GM19025 (cell line): Measurements from ENCODE around the gene BRSK2.

Source experiments
- ATAC-seq: cut with Tn5 transposase; IDR thresholded peaks from one replicate; pipeline ENCODE4 v1.9.1; 2021; ENCODE audit warnings: mild to moderate bottlenecking, low read depth, moderate library complexity; ENCODE audit not compliant: unreplicated experiment

The BRSK2 gene

DNA sequence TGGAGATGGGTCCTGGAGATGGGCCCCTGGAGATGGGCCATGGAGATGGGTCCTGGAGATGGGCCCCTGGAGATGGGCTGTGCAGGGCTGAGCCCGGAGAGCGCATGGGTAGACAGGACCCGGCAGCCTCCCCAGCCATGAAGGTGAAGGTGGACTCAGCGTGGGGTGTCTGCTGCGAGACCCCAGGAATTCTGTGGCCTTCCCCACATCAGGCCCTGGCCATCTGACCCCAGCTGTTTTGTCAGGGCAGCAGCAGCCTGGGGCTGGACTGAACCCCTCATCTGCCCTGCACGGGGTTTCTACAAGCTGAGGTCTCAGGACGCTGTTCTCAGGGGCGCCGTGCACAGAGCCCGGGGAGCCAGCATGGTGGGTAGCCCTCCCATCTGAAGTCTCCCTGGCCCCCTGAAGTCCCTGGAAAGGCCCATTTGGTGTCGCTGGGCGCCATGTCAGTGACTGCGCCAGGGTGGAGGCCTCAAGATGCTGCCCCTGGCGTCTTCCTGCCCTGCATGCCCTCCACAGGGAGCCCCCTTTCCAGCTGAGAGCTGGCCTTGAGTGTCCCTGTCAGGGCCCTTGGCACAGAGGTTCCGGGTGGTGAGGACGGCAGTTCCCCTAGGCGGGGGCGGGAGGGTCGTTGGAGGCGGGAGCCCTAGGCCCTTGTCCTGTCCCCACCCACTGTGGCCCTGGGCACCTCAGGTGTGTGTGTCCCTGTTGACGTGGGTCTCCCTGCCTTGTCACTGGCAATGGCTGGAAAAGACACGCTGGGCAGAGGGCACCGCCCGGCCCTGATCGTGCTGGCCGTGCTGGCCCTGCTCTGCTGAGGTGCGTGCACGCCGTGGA is 5.4 kb downstream of the BRSK2 start:
- ATAC-seq: no peak

DNA sequence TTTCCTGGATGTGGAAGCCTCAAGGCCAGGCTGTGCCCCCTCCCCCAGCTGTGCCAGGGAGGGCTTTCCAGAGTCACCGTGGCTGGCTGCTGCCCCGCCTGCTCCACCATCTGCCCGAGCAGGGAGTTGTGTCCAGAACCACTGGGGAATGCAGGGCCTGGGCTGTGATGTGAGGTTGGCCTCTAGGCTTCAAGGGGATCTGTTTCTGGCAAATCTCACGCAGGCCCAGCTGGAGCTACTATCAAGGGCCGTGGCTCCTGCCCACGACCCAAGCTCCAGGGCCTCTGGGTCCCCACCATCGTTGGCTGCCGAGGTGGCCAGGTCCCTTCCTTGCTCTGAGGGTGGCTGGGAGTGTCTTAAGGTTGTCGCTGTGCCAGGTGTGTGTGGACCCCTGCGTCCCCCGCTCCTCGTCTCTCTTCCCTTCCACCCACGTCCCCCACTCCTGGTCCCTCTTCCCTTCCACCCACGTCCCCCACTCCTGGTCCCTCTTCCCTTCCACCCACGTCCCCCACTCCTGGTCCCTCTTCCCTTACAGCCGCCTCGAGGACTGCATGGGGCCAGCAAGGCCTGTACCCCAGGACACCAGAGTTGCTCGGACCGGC is 6.1 kb downstream of the BRSK2 start:
- no peak for ATAC-seq

DNA sequence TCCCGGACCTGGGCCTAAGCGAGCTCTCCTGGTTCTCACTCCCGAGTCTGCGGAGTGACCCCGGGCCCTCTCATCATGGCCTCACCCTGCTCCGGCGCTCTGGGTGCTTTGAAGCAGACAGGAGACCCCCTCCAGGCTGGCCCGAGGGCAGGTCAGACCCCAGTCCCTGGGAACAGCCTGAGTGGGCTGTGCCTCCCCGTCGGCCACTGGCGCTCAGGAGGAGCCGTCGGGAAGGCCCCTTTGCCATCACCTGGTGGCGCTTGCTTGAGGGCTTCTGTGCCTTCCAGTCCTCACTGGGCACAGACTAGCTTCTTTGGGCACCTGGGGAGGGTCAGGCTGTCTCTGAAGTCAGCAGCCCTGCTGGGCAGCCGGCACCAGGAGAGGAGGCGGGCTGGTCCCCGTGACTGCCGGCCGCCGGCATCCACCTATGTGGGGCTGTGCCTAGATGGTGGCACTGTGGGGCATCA is 6.7 kb downstream of the BRSK2 start:
- no peak for ATAC-seq

DNA sequence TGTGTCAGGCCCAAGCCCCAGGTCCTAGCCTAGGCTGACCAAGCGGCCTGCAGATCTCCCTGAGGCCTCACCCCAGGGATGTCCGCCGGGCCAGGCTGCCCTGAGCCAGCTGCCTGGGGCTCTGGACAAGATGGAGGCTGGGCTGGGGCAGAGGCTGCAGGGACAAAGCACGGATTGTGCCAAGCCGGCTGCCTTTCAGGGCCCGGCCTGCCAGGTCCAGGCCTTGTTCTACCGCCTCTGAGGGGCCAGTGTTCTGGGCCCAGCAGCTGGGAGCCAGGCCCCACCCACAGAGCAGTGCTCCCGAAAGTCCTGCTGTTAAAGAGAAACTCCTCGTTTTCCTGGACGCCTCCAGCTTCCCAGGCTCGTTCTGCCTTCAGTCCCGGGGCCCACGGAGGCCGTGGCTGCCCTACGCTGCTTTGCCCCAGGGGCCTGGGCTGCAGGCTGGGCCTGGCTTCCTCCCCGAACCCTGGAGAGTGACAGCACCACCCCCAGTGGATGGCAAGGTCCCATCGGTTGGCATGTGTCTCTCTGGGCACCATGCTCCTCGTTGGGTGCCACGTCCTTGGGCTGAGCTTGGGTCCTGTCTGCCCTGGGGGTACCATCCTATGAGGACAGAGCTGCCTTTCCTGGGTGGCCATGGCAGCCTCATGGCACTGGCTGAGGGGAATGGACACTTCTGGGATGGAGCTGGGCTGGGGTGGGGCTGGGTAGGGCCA is 7.6 kb downstream of the BRSK2 start:
- no peak for ATAC-seq

DNA sequence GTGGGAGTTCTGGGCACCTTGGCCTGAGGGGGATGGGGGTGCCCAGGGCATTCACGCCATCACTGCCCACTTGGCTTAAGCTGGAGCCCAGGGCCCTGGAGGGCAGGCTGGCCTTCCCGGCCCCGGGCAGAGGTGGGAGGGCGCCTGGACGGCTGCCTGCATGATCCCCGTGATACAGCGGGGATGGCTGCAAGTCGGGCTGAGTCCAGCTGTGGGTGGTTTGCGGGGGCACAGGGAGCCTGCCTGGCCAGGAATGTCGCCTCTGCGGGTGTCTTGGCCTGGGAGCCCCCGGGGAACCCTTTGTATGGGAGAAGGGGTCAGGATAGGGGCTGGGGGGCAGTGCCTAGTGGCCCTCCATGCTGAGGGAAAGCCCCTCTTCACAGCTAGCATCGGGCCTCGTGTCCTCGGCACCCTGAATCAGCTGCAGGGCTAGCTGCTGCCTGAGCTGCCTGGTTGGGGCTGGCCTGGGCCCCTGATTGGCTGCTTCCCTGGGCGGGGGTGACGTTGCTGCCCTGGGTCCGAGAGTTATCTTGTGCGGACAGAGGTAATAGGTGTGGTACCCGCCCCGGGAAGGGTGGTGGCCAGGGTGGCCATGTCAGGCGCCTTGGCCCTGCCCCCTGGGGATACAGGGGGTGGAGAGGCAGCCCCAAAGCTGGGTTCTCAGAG is 8.3 kb downstream of the BRSK2 start:
- no peak for ATAC-seq

DNA sequence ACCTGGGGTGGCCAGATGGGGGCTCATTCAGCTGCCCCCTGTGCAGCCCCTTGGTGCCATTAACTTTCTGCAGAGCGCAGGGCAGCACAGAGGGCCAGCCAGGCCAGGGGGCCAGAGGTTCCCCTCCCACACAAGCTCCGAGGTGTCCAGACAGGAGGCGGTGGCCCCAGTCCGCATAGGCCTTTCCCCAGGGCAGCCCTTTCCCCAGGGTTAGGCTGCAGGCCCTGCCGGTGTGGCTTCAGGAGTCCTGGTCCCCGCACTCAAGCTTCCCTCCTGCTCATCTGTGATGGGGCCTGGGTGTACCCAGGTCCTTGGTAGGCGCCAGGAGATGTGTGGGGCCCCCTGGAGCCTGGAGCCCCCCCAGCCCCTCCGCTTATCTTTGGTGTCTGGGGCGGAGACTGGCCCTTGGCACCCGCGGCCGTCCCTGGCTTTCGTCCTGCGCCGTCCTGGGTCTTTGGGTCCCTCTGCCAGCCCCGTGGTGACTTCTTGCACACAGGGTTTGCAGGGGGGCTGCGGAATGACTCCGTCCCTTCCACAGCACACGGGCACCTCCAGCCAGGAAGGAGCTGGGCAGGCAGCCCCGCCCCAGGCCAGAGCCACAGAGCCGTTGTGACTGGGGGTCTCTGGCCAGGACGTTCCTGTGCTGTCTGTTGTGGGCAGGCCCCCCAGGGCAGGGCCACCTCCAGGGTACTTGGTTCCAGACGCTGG is 8.9 kb downstream of the BRSK2 start:
- ATAC-seq: no peak

DNA sequence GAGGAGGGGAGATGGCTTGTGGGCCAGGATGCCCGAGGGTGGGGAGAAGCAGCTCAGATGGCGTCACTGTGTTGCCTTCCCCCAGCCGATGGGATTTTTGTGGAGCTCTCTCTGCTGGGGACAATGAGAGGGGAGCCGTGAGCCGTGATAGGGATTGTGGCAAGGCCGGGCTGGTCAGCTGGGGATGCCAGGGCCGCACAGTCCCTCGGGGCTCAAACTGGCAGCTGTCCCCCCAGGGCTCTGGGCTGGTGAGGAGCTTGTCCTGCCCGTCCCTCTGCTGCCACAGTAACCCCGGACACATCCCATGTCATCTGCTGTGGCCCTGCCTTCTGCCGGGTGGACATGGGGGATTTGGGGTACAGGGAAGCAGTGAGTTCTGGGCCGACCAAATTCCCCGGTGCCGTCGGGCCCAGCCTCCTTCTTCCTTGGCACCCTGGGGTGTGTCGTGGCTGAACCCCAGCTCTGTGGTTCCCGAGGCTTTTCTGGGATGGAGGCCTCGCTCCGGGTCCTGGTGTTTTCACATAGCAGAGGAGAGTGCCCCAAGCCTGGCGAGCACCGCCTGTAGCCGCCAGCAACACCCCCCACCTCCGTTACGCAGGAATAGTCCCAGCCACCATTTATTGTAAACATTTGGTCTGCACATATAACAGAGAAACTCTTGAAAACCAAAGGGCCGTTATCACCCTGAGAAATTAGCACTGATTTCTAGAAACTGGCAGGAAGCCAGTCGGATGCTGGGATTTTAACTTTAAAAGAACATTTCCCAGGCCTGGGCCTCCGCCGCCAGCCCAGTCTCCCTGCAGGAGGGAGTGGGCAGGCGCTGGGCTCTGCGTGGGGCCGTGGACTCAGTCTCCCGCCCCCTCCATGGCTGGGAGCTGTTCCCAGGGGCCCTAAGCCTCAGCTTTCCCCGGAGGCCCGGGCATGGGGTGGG is 9.9 kb downstream of the BRSK2 start:
- no peak for ATAC-seq

DNA sequence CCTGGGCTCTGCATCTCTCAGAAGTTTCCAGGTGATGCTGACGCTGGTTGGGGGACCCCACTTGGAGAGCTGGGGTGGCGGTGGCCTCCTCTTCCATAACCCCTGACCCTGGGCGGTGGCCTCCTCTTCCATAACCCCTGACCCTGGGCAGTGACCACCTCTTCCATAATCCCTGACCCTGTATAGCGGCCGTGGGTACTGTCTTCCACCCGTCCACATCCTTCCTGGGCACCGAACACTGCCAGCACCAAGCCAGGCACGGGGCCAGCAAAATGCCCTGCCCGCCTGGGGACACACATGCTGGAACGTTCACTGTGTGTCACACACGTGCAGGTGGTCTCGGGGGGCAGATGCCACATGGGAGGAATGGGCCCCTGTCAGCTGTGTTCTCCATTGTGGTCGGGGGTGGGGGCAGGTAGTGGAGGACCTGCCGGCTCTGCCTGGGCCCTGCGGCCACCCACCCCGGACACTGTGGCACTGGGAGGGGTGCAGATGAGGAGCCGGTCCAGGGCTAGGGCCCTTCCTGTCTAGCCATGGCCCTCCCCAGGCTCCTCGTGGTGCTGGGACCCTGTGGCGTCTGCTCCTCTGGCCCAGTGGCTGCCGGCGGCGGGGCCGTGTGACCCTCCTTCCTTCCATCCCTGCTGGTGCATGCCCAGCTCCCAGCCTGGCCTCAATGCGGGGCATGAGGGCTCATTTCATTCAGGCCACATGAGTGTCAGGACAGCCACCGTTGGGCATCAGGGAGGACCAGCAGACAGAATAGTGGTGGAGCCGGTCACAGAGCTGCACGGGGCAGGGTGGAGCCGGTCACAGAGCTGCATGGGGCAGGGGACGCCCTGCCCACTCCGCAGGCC is 10.8 kb downstream of the BRSK2 start:
- ATAC-seq: no peak

DNA sequence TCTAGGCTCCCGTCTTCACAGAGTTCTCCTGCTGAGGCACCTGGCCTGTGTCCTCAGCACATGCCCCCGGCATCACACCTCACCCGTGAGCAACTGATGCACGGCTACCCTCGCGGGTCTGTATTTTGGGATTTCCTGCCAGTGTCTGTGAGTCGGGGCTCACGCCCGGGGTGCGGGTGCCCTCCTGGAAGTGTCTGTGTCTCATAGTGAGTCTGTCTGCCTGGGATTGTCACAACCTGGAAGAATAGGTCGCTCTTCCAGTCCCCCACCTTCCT is 11.4 kb downstream of the BRSK2 start:
- no peak for ATAC-seq

DNA sequence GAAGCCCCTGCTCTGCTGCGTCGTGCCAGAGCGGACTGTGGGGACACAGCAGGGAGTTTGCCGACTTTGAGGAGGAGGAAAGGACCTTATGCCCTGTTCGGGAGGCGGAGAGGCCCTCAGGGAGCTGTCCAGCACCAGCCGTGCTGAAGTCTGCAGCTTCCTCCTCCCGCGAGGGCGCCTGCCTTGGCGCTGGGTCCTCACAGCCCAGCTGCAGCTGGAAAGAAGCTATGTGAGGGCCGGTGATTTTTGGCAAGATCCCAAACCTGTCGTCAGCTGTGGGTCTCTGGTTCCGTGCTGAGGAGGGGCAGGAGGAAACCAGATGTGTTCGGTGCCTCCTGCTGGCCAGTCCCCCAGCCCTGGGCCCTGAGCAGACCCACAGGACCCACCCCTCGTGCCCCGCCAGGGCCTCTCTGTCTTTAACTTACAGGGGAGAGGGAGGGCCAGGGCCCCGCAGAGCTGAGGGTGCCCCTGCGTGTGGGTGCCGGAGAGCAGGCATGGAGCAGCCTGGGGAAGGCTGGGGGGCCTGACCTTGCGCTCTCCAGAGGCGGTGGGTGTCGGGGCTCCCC is 12.0 kb downstream of the BRSK2 start:
- no peak for ATAC-seq

DNA sequence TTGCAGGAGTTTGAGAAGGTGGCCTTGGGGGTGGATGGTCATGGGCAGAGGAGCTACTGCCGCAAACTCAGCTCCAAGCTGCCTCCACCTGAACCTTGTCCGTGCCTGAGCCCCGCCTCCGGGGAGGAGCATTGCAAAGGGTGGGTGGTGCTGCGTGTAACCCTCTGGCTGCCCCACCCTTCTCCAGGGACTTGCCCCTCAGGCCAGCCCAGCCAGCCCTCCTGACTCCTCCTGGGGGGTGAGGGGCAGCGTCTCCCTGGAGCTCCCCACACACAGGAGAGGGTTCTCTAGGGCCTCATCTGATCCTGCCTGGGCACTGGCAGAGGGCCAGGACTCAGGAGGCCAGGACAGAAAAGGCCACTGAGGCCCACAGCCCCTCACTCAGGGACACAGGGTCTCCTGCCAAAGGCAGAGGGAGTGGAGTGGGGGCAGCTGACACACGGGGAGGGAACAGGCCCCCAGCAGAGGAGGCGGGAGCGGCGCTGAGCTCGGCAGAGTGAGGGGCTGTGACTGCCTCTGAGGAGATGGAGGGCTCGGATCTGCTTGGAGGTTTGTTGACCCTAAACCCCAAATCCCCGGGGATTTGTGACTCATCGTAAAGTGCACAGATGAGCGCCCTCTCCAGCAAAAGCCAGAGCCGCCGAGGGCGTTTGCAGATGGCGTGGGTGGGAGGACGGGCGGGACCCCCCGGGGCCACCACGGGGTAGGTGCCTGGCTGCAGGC is 12.8 kb downstream of the BRSK2 start:
- no peak for ATAC-seq

DNA sequence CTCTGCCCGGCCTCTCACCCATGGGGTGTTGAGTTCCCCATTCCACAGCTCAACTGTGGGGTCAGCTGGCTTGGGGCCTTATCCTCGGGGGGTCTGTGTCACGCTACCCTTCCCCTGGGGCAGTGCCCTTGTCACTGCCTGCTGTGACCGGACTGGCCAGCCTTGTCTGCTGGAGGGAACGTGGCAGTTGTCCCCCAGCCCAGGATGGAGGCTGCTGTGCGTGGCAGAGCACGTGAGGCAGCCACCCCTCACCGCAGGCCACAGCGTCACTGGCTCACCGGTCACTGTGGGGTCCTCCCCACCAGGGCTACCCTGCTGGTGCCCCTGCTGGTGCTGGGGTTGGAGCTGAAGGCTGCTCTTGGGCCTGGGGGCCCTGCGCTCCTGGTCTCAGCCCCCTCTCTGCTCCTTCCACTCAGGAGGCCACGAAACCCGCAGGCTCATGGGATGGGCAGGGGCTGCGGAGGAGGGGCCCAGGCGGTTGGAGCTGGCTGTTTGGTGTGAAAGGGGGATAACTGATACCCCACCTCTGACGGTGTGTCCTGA is 13.4 kb downstream of the BRSK2 start:
- ATAC-seq: no peak

DNA sequence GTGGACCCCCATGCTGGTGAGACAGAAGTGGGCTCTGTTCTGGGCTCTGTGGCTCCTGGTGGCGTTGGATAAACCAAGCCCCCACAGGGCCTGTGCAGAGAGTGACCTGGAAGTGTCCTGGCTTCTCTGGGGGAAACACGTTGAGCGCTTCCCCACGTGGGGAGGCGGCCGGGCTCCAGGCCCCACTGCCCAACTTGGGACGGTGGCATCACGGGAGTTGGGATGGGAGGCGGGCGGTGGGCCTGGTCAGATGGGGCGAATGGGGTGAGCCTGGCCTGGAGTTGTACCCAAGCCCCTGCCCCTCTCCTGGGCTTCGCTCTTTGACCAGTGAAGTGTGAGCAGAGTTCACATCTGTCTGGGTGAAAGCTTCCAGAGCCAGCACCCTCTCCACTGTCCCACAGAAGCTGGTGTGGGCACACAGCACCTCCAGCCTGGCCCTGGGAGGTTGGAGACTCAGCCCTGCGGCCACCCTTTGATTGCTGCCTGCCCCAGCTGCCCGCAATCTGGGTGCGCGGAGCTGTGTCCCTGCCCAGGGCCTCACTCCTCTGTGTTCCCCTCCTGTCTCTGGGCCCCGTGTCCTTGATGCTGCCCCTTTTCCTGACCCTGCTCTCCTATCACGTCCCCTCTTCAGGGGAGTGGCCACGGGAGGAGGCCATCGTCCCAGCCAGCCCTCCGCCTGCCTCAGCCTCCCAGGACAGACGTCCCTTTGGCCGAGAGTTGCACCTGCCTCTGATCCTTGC is 14.2 kb downstream of the BRSK2 start:
- no peak for ATAC-seq

DNA sequence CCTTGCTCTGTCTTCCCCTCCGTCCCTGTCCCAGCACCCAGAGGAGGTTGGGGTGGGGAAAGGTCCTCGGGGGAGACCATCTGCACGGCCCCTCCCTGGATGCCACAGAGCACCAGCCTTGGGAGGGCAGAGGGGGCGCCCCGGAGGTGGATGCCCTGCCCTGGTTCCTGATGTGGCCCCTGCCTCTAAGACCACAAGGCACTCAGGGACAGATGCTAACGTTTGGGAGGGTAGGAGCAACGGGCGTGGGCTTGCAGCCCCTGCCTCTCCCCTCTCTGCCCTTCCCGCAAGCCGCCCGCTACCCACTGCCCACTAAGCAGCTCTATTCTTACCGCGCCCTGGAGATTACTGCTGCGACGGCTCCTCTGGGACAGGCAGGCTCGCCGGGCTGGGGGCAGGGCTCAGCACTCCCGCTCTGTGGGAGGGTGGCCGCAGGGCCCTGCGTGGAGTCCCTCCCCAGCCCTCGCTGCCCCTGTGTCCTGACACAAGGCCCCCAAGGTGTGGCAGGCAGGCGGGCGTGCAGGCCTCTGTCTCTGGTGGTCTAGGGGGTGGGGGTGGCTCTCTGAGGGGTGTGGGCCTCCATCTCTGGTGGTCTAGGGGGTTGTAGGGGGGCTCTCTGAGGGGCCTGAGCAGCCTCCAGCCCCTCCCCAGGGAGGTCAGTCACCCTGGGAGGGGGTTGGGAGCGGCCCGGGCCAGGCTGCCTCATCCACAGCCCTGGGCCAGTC is 14.9 kb downstream of the BRSK2 start:
- no peak for ATAC-seq

DNA sequence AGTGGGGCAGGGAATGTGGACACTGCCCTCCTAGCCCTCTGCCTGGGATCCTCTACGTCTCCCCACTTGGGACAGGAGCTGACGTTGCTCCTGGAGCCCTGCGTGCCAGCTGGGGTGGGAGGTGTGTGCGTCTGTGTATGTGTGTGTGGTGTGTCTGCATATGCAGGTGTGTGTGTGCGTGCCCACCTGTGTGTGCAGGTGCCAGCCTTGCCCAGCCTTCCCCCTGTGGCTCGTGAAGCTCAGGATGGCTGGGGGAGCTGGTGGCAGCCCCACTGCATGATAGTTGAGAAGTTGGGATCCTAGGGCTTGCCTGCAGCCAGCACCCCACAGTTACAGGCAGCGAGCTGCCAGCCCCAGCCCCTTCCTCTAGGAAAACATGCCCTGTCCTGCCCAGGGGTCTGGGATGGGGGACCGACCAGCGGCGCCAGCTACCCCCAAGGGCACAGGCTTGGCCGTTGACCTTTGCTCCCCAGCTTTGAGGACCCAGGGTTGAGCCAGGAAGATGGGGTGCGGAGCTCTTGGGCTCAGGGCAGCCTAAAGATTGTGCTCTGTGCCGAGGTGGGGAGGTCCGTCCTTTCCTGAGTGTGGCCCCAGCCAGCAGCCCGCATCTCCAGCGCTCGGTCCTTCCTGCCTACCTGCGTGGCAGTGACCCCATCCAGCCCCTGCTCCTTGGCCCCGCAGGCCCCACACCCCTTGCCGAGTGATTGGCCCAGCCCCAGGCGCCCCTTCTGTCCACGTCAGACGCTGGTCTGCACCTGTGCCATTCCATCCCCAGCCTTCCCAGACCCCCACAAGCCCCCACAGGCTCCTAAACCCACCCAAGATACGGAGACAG is 15.7 kb downstream of the BRSK2 start:
- no peak for ATAC-seq
